Activated CD4-positive, alpha-beta T cell treated with anti-CD3 and anti-CD28 coated beads, Interleukin-10, Interleukin-2, amounts not matched to agents 100 ng/mL and 50 ng/mL, durations not matched to agents 16 hours and 8 hours (primary cell): ENCODE measurements around the gene RNGTT.

ENCODE experiments used
- DNase-seq: peaks from one replicate; pipeline ENCODE4 v3.0.0-alpha.2; 2020

Gene RNGTT

DNA sequence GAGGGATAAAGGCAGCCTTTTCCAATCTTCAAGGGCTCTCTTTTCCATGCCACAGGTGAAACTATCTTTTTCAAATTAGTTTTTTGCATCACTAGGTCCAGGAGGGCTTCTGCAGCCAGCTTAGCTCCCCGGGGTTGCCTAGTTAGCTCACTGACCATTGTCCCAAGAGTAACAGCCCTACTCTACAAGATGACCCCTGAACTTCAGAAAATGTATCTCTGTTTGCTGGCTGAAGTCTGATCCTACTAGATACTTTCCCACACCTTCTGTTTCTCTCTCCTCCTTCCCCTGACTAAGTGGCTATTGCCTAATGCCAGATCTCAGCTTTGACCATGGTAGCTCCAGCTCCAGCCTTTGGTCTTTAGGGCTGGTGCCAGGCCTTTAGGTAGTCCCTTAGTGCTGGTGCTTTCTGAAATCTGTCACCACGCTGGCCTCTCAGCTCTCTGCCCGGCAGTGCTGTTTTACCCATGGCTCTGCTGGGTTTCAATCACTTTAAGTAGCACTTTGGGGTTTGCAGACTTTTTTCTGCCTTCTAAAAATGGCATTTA, 255.1 kb downstream of the RNGTT start:
- DNase-seq: no peak

DNA sequence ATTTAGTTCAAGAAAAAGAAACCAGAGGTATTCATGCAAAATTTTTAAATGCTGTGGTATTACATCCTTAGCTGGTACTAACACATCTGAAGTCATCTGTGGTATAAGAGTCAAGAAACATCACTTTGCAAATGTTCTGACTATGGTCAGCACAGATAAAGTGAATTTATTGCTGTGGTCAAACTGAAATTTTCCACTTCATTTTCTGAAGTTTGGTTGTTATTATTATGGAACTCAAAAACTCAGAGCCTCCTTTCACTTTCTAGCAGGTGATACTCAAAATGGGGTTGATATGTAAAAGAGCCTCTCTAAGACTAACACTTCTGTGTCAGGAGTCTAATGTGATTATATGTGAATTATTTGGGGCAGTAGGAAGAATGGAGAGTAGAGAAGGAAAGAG, 257.8 kb downstream of the RNGTT start:
- peak; percentile 16 for DNase-seq

DNA sequence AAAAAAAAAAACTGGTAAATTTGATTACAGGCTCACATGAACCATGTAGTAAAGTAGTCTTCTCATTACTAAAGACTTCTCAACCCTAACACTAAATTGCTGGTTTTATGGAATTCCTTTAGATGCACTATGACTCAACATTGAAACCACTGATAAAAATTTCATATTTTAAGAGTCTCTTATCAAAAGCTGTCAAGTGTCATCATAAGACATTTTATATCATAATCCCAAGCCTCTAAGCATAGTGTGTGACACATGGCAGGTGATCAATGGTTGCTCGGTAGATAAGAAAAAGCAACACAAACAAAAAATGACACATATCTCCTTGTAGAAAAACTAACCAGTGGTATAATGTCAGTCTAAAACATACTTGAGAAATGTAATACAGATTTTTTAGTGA, 258.4 kb downstream of the RNGTT start:
- DNase-seq: no peak

DNA sequence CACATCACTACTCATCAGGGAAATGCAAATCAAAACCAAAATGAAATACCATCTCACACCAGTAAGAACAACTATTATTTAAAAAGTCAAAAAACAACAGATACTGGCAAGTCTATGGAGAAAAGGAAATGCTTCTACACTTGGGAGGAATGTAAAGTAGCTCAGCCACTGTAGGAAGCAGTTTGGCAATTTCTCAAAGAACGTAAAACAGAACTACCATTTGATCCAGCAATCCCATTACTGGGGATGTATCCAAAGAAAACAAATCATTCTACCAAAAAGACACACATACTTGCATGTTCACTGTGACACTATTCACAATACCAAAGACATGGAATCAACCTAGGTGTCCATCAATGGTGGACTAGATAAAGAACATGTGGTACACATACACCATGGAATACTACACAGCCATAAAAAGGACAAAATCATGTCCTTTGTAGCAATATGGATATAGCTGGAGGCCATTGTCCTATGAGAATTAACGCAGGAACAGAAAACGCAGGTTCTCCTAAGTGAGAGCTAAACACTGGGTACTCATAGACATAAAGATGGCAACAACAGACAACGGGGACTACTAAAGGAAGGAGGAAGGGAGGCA, 260.4 kb downstream of the RNGTT start:
- DNase-seq: no peak

DNA sequence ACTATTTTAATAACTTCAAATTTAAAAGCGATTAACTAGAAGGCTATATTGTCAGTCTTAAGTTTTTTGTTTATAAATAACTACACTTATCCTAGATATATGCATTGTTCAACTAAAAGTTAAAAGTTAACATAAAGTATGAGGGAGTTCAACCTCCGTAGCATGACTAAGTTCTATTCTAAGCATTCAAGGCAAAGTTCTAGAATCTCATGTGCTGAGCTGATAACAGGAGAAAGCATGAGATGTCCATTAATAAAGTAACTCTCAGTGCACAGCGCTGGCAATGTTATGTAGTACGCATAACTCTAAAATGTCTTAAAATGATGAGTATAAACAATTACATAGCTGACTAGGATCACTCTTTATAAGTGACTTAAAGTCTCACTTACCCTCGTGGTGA, 264.8 kb downstream of the RNGTT start:
- DNase-seq: no peak

DNA sequence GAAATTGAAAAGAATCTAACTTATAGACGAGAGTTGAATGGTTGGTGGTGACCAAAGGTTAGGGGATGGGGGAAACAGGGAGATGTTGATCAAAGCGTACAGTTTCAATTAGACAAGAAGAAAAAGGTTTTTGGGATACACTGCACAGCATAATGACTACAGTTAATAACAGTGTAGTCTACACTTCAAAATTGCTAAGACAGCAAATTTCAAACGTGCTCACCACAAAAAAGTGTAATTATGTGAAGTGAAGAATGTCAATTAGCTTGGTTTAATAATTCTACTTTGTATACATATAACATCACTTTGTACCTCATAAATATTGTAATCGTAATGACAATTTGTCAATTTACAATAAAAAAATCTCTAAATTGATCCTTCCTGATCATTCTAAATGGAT, 267.5 kb downstream of the RNGTT start:
- DNase-seq: no peak

DNA sequence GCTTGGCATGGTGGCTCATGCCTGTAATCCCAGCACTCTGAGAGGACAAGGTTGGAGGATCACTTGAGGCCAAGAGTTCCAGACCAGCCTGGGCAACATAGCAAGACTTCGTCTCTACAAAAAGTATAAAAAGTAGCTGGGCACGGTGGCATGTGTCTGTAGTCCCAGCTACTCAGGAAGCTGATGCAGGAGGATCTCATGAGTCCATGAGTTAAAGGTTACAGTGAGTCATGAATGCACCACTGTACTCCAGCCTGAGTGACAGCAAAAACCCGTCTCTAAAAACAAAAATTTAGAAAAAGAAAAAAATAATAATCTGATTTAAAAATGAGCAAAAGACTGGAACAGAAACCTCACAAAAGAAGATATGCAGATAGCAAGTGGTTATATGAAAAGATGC, 279.7 kb downstream of the RNGTT start:
- DNase-seq: no peak

DNA sequence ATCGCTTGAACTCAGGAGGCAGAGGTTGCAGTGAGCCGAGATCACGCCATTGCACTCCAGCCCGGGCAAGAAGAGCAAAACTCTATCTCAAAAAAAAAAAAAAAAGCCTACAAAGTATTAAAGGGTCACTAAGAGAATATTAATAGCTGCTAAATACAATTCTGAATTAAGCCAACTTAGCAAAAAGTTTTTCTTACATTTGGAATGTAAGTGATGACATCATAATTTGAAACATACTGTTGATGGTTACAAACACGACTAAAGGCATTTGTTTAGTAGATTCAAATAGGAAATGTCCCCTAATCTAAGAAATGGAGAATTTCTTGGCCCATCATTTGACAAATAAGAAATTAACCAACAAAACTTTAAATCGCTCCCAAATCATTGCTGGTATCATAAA, 282.8 kb downstream of the RNGTT start:
- DNase-seq: no peak

DNA sequence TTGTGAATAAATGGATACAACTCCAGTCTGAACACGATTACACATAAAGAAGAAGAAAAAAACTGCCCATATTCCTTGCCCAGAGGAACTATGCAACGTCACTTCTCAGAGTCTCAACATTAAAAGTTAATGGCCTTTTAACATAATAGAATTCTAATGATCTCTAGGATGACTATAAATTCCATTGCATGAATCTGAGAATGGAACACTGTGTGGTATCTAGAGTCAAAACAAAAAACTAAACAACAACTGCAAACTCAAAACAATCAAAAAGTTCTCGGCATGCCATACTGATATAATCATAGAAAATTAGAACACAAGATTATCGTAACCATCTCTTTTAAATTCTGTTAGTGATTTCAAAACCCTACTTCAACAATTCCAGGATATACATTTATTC, 283.6 kb downstream of the RNGTT start:
- no peak for DNase-seq

DNA sequence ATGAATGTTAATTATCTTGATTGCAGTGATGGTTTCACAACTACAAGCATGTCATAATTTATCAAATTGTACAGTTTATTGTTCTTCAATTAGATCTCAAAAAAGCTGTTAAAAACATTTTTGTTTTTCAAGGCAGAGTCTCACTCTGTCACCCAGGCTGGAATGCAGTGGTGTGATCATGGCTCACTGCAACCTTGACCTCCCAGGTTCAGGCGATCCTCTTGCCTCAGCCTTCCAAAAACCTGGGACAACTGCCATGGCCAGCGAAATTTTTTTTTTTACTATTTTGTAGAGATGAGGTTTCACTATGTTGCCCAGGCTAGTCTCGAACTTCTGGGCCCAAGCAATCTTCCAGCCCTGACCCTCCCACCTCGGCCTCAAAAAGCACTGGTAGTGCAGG, 286.1 kb downstream of the RNGTT start:
- no peak for DNase-seq

DNA sequence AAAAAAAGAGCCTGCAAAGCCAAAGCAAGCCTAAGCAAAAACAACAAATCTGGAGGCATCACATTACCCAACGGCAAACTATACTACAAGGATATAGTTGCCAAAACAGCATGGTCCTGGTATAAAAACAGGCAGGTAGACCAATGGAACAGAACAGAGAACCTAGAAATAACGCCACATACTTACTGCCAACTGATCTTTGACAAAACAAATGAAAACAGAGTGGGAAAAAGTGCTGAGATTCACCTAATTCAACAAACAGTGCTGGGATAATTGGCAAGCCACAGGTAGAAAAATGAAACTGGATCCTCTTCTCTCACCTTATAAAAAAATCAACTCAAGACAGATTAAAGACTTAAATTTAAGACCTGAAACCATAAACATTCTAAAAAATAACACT, 291.8 kb downstream of the RNGTT start:
- DNase-seq: no peak

DNA sequence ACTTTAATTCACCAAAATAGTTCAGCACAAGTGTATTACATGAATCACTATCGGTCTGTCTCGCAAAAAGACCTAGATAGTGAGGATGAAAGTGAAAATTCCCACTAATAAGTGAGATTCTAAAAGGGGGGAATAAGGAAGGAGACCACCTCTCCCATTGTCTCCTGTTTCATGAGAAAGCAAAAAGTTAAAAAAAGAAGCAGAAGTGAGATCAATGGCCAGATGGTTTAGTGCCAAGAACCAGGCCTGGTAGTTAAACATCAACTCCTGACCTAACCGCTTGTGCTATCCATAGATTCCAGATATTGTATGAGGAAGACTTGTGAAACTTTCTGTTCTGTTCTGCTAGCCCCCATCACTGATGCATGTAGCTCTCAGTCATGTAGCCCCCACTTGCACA, 293.0 kb downstream of the RNGTT start:
- DNase-seq: no peak

DNA sequence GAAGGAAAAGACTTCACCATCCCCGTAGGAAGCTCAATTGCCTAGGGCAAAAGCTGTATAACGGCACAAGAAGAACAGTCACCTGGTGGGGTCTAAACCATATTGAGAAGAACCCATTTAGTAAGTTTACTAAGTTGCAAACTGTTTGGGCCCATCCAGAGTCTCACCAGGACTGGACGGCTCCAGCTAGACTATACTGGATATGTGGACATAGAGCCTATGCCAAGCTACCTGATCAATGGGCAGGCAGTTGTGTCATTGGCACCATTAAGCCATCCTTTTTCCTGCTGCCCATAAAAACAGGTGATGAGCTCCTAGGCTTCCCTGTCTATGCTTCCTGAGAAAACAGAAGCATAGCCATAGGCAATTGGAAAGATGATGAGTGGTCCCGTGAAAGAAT, 293.9 kb downstream of the RNGTT start:
- no peak for DNase-seq

DNA sequence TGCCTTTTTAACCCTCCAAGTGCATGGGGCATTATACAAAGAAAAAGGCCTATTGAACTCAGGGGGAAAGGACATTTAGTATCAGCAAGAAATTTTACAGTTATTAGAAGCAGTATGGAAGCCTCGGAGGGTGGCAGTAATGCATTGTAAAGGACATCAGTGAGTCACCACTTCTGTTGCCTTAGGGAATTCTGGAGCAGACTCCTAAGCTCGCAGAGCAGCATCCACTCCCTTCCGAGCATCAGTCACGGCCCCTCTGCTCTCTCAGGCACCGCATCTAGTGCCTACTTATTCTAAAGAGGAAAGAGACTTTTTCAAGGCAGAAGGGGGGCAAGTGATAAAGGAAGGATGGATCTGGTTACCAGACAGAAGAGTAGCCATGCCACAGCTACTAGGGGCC, 296.5 kb downstream of the RNGTT start:
- DNase-seq: no peak

DNA sequence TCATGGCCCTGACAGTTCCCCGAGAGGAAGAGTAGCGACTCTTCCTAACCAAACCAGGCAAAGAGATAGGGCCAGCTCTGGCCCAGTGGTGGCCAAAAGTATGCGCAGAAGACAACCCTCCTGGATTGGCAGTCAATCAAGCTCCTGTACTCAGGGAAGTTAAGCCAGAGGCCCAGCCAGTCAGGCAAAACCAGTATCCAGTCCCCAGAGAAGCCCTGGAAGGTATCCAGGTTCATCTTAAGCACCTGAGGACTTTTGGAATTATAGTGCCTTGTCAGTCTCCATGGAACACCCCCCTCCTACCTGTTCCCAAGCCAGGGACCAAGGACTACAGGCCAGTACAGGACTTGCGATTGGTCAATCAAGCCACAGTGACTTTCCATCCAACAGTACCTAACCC, 298.3 kb downstream of the RNGTT start:
- DNase-seq: no peak

DNA sequence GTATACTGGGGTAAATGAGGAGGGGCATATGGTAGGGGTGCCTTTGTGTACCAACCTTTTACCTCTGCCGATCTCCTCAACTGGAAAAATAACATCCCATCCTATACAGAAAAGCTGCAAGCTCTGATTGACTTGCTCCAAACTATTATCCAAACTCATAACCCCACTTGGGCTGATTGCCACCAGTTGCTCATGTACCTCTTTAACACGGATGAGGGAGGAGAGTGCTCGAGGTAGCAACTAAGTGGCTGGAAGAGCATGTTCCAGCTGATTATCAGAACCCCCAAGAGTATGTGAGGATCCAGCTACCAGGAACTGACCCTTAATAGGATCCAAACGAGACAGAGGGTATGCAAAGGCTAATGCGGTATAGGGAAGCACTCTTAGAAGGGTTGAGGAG, 299.6 kb downstream of the RNGTT start:
- DNase-seq: no peak

DNA sequence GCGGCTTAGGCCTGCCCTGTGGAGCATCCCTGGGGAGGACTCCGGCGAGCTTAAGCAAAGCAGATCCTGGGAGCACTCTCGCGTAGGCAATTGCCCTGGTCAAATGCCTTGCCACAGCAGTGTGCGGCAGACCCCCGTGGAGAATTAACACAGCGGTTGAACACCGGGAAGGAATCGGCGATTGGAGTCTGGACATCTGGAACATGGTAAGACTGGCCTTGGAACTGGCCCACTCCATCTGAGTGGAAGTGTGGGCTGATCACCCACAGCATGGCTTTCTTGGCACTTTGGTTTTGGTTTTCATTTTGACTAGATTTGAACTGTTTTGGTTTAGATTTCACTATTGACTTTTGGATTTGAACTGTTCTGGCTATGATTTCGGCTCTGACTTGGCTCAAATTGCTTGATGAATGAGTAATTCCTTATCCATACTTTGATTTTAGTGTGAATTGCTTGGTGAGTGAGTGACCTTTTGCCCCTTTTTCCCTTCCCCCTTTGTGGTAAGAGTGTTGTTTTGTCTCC, 300.7 kb downstream of the RNGTT start:
- peak; percentile 58 for DNase-seq

DNA sequence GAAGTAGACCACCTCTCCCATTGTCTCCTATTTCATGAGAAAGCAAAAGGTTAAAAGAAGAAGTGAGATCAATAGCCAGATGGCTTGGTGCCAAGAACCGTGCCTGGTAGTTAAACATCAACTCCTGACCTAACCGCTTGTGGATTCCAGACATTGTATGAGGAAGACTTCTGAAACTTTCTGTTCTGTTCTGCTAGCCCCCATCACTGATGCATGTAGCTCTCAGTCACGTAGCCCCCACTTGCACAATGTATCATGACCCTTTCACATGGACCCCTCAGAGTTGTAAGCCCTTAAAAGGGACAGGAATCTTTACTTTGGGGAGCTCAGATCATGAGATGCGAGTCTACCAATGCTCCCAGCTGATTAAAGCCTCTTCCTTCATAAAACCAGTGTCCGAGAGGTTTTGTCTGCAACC, 301.2 kb downstream of the RNGTT start:
- DNase-seq: no peak

DNA sequence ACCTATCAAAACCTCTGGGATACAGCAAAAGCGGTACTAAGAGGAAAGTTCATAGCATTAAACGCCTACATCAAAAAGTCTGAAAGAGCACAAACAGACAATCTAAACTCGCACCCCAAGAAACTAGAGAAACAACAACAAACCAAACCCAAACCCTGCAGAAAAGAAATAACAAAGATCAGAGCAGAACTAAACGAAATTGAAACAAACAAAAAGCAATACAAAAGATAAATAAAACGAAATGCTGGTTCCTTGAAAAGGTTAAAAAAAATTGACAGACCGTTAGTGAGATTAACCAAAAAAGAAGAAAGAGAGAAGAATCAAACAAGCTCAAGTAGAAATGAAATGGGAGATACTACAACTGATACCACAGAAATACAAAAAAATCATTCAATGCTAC, 302.3 kb downstream of the RNGTT start:
- DNase-seq: no peak

DNA sequence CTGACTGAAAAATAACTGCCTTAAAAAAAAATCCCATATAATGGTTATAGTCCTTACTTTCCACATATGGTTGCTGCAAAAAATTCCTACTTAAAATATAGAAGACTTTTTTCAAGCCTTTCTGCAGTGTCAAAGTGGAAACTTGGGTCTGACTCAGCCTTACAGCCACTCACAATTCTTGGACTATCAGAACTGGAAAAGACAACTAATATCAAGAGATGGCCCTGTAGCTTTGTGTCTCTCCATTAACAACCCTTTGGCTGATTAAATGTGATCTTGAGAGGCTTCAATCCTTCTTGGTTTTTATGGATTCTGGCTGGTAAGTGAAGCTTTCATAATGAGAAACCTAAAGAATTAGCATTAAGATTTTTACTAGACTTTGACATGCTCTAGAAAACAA, 307.8 kb downstream of the RNGTT start:
- DNase-seq: peak; percentile 36

DNA sequence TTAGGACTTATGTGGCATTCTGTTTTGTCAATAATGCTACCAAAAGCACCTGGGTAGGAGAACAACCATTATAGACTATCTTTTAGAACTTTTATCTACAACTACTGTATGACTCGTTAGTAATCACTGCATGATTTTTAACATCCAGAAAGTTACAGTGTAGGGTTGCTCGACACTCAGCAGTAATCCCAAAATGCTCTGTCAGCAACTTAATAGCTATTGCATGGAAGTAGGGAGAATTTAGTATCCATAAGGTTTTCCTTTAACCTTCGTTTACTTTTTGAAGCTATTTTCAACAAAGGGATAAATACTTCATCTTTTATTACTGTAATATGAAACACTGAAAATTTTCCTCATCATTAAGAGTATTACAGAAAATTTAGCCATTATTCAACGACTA, 309.5 kb downstream of the RNGTT start:
- DNase-seq: no peak

DNA sequence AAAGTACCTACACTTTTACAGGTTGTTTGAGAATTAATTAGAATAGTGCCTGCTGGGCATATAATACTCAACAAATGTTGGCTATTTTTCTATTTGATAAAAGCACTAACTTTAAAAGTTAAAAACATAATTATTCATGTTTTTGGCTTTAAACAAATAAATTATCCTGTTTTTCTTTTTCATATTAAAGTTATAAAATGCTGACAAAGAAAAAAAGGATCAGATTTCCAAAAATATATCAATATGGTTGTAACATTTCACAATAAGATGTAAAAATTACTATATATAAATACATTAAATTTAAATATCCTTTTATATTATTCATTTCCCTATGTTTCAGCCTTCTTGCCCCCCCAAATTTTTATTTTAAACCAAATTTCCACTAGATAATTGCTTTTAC, 312.0 kb downstream of the RNGTT start:
- DNase-seq: no peak

DNA sequence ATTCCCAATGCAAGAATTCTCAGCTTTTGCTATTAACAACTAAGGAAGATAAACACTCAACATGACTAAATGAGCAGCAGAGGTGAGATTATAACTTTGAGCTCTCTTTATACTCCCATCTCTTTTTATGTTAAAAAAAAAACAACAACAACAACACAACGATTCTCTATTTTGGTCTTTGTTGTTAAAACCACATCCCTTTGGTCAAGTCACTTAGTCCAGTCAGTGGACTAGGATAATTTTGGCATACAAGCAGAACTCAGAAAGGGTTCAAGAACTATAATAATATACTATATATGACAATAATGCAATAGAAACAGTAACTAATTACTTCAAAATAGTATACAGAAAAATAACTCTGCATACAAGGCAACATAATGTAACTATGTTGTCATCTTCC, 312.4 kb downstream of the RNGTT start:
- no peak for DNase-seq

DNA sequence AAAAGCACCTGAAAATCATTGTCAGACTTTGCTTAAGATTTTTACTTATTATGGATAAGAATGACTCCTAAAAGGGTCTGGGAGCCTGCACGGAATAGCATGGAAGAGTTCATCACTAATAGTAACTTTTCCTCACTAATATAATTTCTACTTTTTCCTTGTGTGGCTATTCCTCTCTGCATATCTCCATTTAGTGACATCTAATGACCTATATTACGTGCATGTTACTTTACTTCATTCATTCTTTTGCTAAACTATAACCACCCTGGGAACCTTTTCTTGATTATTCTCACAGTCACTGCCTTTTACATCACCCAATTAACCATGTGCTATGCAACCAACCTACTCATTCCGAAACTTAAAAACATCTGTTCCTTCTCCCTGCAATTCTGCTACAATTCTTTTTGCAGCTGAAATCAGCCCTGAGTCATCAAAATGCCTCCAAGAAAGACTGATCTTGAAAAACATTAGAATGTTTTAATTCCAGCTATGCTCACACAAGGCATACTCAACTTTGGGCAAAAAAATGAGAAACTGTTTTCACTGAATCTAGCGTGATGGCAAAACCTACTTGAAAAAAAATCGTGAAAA, 313.3 kb downstream of the RNGTT start:
- DNase-seq: peak; percentile 58
